SK-N-SH (cell line): ENCODE measurements around the gene SYNJ2.

ENCODE experiments used
- CHD2 ChIP-seq: fragments of 150-350 bp; IDR thresholded peaks from 2 replicates; pipeline ENCODE4 v1.6.1; 2018; ENCODE audit warnings: low read length; ENCODE audit not compliant: partially characterized antibody
- CTCF ChIP-seq: fragments of 200-600 bp; sonication (generic); IDR thresholded peaks from 2 replicates; pipeline ENCODE4 v1.6.1; 2017; ENCODE audit warnings: antibody characterized with exemption, mild to moderate bottlenecking, moderate library complexity
- EP300 ChIP-seq, 2 experiments: IDR thresholded peaks; 2 replicates each; pipeline versions ENCODE4 v1.4.0 to v1.6.1; 2012; ENCODE audit warnings: borderline replicate concordance in 1 of 2, low read depth in 1 of 2, low read length in 1 of 2
- EZH2phosphoT487 ChIP-seq: fragments of 200-600 bp; sonication (generic); IDR thresholded peaks from 2 replicates; pipeline ENCODE4 v1.6.1; 2017; ENCODE audit warnings: low read depth, mixed run types, mild to moderate bottlenecking, antibody characterized with exemption, moderate library complexity, borderline replicate concordance
- NRF1 ChIP-seq: IDR thresholded peaks from 2 replicates; pipeline ENCODE4 v1.6.1; 2012; ENCODE audit warnings: low read depth, mild to moderate bottlenecking, low read length
- TAF1 ChIP-seq: IDR thresholded peaks from 2 replicates; pipeline ENCODE4 v1.6.1; 2012; ENCODE audit warnings: low read depth, mild to moderate bottlenecking, low read length, moderate library complexity, borderline replicate concordance

GRCh38 chr6:157967486-157967885, 14.2 kb upstream of the SYNJ2 start:
- no peak for TF ChIP-seq EP300 (IDR thresholded peaks at IDR 0.05; ENCODE audit: borderline replicate concordance in 1 of 2, low read depth in 1 of 2, low read length in 1 of 2)
- no peak for TF ChIP-seq CTCF
- no peak for TF ChIP-seq CHD2
- TF ChIP-seq TAF1, result no peak
- no peak for TF ChIP-seq NRF1
- no peak for TF ChIP-seq EZH2phosphoT487
